DOHH2 (cell line): ENCODE results near the gene RNF217.

ENCODE experiments used
- H3F3A ChIP-seq: fragments of 200-600 bp; sonication (generic), shearing (Covaris generic); 2 replicates; pipeline ENCODE4 v1.6.0; 2016; ENCODE audit warnings: antibody characterized with exemption, mild to moderate bottlenecking; ENCODE audit not compliant: control insufficient read depth, insufficient read depth
- H3K27ac ChIP-seq: fragments of 200-600 bp; sonication (generic); 2 replicates; pipeline ENCODE4 v1.5.1; 2014; ENCODE audit warnings: low read depth, mild to moderate bottlenecking, low read length, moderate library complexity
- H3K27me3 ChIP-seq: fragments of 200-600 bp; sonication (generic); 2 replicates; pipeline ENCODE4 v1.6.1; 2014; ENCODE audit warnings: mild to moderate bottlenecking, low read length, mixed read lengths; ENCODE audit not compliant: control insufficient read depth
- H3K36me3 ChIP-seq: fragments of 200-600 bp; sonication (generic); 2 replicates; pipeline ENCODE4 v1.6.1; 2014; ENCODE audit warnings: mild to moderate bottlenecking, low read length, moderate library complexity, mixed read lengths; ENCODE audit not compliant: control insufficient read depth
- H3K4me1 ChIP-seq: fragments of 200-600 bp; sonication (generic); 2 replicates; pipeline ENCODE4 v1.6.1; 2014; ENCODE audit warnings: mild to moderate bottlenecking, low read length, mixed read lengths; ENCODE audit not compliant: control insufficient read depth
- H3K4me2 ChIP-seq: fragments of 200-600 bp; sonication (generic); 2 replicates; pipeline ENCODE4 v1.6.0; 2014; ENCODE audit warnings: mild to moderate bottlenecking, low read length, moderate library complexity
- H3K4me3 ChIP-seq: fragments of 200-600 bp; sonication (generic); 2 replicates; pipeline ENCODE4 v1.5.1; 2014; ENCODE audit warnings: mild to moderate bottlenecking, low read length, mixed read lengths
- H3K79me2 ChIP-seq: fragments of 200-600 bp; sonication (generic); 2 replicates; pipeline ENCODE4 v1.6.1; 2014; ENCODE audit warnings: mild to moderate bottlenecking, low read length, mixed read lengths; ENCODE audit not compliant: control insufficient read depth
- H3K9me2 ChIP-seq: fragments of 200-600 bp; sonication (generic); replicated peaks from 2 replicates; pipeline ENCODE4 v1.6.1; 2014; ENCODE audit warnings: mild to moderate bottlenecking, low read length, mixed read lengths; ENCODE audit not compliant: control insufficient read depth
- H3K9me3 ChIP-seq: fragments of 200-600 bp; sonication (generic); 2 replicates; pipeline ENCODE4 v1.6.1; 2014; ENCODE audit warnings: antibody characterized with exemption, low read length, mixed read lengths; ENCODE audit not compliant: control insufficient read depth, insufficient read depth
- H4K20me1 ChIP-seq: fragments of 200-600 bp; sonication (generic); 2 replicates; pipeline ENCODE4 v1.6.0; 2014; ENCODE audit warnings: low read depth, mild to moderate bottlenecking, antibody characterized with exemption, low read length, moderate library complexity; ENCODE audit not compliant: control insufficient read depth, insufficient read depth
- EZH2phosphoT487 ChIP-seq: fragments of 200-600 bp; sonication (generic); IDR thresholded peaks from 2 replicates; pipeline ENCODE4 v1.6.1; 2017; ENCODE audit warnings: borderline replicate concordance, mild to moderate bottlenecking, antibody characterized with exemption, low read length, moderate library complexity, mixed read lengths
- TF ChIP-seq, protein P1 (sequence below): fragments of 200-600 bp; sonication (generic); IDR thresholded peaks from one replicate; pipeline ENCODE4 v1.5.1; 2014; ENCODE audit warnings: antibody characterized with exemption, mild to moderate bottlenecking, low read depth, low read length; ENCODE audit not compliant: poor library complexity, severe bottlenecking

RNF217 gene

DNA sequence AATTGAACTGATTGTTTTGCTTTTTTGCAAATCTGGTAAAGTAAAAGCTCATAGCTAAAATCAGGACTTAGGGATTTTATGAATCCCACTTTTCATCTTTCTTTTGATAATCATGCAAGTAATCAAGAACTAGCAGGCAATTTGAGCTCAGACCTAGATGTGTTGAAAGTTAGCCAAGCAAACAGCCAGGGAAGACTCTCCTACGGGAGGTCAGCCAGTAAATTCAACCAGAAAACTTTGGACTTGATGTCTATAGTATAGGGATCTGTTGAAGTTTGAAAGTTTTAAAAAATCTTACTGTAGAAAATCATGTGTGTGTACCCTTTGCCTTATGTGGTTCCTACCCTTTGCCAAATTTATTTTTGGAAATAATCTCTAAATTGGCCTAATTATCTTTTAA is 96.3 kb downstream of the RNF217 start:
- Histone ChIP-seq H3F3A (no peaks in the 10 kb centered on the region), H3K4me2 (no peak overlapping the region), H4K20me1 (no peaks in the 10 kb centered on the region), H3K9me2 (no peaks in the 10 kb centered on the region), H3K9me3 (no peaks in the 10 kb centered on the region), H3K4me1 (no peaks in the 10 kb centered on the region), H3K79me2 (no peaks in the 10 kb centered on the region), H3K36me3 (no peaks in the 10 kb centered on the region), H3K27me3 (no peaks in the 10 kb centered on the region), H3K4me3 (no peak overlapping the region), H3K27ac (no peak overlapping the region)
- no peak for TF ChIP-seq EZH2phosphoT487
- TF ChIP-seq, protein P1, sequence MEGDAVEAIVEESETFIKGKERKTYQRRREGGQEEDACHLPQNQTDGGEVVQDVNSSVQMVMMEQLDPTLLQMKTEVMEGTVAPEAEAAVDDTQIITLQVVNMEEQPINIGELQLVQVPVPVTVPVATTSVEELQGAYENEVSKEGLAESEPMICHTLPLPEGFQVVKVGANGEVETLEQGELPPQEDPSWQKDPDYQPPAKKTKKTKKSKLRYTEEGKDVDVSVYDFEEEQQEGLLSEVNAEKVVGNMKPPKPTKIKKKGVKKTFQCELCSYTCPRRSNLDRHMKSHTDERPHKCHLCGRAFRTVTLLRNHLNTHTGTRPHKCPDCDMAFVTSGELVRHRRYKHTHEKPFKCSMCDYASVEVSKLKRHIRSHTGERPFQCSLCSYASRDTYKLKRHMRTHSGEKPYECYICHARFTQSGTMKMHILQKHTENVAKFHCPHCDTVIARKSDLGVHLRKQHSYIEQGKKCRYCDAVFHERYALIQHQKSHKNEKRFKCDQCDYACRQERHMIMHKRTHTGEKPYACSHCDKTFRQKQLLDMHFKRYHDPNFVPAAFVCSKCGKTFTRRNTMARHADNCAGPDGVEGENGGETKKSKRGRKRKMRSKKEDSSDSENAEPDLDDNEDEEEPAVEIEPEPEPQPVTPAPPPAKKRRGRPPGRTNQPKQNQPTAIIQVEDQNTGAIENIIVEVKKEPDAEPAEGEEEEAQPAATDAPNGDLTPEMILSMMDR = no peak

- H3K27me3 ChIP-seq = no peaks in the 10 kb centered on the region
- TF ChIP-seq EZH2phosphoT487 = no peak
- TF ChIP-seq, protein P1 = no peak
- no peak overlapping the region for H3K27ac ChIP-seq
- H3K4me1 ChIP-seq = no peaks in the 10 kb centered on the region
- H3K9me3 ChIP-seq = no peaks in the 10 kb centered on the region
- H3K9me2 ChIP-seq = no peaks in the 10 kb centered on the region
- no peaks in the 10 kb centered on the region for H3K36me3 ChIP-seq
- H3K79me2 ChIP-seq = no peaks in the 10 kb centered on the region
- H4K20me1 ChIP-seq = no peaks in the 10 kb centered on the region
- H3K4me3 ChIP-seq = no peak overlapping the region
- no peaks in the 10 kb centered on the region for H3F3A ChIP-seq
- H3K4me2 ChIP-seq = no peak overlapping the region
Observed at GRCh38 chr6:125063307-125063706, 101.1 kb downstream of the RNF217 start.

GRCh38 chr6:125066140-125066539 is 103.9 kb downstream of the RNF217 start:
- no peaks in the 10 kb centered on the region for H3K36me3 ChIP-seq
- TF ChIP-seq, protein P1 = no peak
- no peak overlapping the region for H3K4me3 ChIP-seq
- no peaks in the 10 kb centered on the region for H3K27me3 ChIP-seq
- no peaks in the 10 kb centered on the region for H3K9me2 ChIP-seq
- H3K4me1 ChIP-seq = no peaks in the 10 kb centered on the region
- no peaks in the 10 kb centered on the region for H3K79me2 ChIP-seq
- no peak overlapping the region for H3K4me2 ChIP-seq
- no peaks in the 10 kb centered on the region for H3K9me3 ChIP-seq
- no peak overlapping the region for H3K27ac ChIP-seq
- no peaks in the 10 kb centered on the region for H4K20me1 ChIP-seq
- H3F3A ChIP-seq = no peaks in the 10 kb centered on the region

GRCh38 chr6:125066964-125067363 is 104.7 kb downstream of the RNF217 start:
- Histone ChIP-seq H3K4me2 (no peak overlapping the region), H3K79me2 (no peaks in the 10 kb centered on the region), H3K27ac (no peak overlapping the region)

More at GRCh38 chr6:125066964-125067363, 104.7 kb downstream of the RNF217 start:
- Histone ChIP-seq H3K27me3 (no peaks in the 10 kb centered on the region), H3F3A (no peaks in the 10 kb centered on the region), H3K36me3 (no peaks in the 10 kb centered on the region), H4K20me1 (no peaks in the 10 kb centered on the region), H3K9me2 (no peaks in the 10 kb centered on the region), H3K4me3 (no peak overlapping the region), H3K4me1 (no peaks in the 10 kb centered on the region), H3K9me3 (no peaks in the 10 kb centered on the region)
- TF ChIP-seq, protein P1 = no peak
- TF ChIP-seq EZH2phosphoT487 = no peak
